ENCODE results near the gene KRT4. TPM values are rescaled to one million over a fixed set of nuclear protein-coding genes. Genes with fewer than 3 reads are reported as not detected.

Gene KRT4
- total RNA-seq, 4 donors from 2014 or later: not detected

DNA sequence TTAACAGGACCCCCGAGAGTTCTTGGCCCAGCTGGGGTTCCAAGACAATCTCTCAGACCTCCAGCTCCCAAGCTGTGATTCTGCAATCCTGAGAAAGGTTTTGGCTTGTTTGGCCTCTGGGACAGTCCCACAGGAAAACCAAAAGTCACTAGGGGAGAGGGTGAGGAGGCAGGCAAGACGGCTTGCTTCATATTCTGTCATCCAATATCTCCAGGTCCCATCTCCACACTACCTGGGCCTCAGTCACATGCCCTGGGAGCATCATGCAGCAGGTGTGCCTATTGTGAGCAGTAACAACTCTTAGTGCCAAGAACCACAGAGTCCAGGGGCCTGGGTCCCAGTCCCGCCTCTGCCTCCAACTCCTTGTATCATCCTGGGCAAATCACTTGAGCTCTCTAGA, 18.5 kb upstream of the KRT4 start:
- no peak for ATAC-seq (ENCODE audit: low FRiP score)
- TF ChIP-seq, protein P1, sequence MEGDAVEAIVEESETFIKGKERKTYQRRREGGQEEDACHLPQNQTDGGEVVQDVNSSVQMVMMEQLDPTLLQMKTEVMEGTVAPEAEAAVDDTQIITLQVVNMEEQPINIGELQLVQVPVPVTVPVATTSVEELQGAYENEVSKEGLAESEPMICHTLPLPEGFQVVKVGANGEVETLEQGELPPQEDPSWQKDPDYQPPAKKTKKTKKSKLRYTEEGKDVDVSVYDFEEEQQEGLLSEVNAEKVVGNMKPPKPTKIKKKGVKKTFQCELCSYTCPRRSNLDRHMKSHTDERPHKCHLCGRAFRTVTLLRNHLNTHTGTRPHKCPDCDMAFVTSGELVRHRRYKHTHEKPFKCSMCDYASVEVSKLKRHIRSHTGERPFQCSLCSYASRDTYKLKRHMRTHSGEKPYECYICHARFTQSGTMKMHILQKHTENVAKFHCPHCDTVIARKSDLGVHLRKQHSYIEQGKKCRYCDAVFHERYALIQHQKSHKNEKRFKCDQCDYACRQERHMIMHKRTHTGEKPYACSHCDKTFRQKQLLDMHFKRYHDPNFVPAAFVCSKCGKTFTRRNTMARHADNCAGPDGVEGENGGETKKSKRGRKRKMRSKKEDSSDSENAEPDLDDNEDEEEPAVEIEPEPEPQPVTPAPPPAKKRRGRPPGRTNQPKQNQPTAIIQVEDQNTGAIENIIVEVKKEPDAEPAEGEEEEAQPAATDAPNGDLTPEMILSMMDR (IDR thresholded peaks at IDR 0.05): no peak
- DNase-seq (ENCODE audit: low spot score): no peak

DNA sequence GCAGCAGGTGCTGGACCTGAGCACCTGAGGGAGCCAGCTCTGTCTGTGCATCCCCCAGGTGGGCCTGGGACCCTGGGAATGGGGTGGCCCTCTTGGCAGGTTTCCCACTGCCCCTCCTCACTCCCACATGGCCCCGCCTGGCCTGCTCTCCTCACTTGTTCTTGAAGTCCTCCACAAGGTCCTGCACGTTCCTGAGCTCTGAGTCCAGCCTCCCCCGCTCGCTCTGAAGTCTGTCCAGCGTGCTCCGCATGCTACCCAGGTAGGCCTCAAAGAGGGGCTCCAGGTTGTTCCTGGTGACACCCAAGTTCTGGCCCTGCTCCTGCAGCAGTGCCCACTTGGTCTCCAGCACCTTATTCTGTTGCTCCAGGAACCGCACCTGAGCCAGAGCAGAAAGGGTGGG, 17.3 kb upstream of the KRT4 start:
- no peak for DNase-seq (ENCODE audit: low spot score)
- TF ChIP-seq, protein P1 (IDR thresholded peaks at IDR 0.05): no peak

DNA sequence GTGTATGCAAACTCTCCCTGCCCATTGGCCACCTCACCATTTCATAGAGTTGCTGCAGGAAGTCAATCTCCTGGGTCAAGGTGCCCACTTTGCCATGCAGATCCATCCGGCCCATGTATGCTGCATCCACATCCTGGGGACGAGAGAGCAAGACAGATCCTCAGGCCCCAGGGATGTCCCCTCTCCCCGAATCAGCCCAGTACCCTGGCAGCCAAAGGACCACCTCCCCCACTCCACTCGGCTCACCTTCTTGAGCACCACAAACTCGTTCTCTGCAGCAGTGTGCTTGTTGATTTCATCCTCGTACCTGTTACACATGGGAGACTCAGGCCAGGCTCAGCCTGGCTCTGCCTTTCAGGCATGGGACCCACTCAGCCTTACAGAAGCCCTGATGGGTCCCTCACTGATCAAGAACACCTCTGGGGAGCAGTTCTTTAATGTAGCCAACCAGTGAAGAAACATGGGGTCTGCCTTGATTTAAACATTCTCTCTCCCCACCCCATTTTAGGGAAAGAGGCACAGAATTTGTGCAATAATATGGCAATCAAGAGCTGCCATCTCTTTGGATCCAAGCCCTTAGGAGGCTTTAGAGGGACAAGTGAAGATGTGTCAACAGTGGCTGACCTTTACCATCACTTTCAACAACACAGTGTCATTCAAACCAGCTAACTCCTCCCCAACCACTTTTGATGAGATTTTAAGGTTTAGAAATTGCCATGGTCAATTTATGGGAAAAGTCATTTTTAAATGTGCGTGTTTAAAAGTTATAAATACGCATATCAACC, 16.3 kb upstream of the KRT4 start:
- TF ChIP-seq, protein P1 (IDR thresholded peaks at IDR 0.05): no peak
- DNase-seq (ENCODE audit: low spot score) (no peak), ATAC-seq (ENCODE audit: low FRiP score) (no peak)

More for the DNA sequence above, 17.3 kb upstream of the KRT4 start:
- ATAC-seq (ENCODE audit: low FRiP score): no peak

DNA sequence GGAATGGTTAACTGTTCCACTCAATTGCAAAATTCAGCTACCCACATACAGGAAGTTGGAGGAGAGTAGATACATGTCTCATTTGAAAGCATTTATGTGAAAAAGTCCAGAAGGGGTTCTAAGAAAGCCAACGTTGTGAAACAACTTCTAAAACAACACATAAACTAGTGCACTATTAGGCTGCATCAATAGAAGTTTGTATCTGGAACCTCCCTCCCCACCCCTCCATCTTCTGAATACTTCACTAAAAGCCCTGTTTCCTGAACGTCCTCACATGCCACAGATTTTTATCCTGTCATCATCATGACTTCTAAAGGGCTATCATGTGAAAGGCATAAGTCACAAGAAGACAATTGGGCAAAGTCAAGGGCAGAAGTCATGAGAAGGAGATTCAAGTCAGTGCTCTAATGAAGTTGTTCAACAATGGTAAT, 14.7 kb upstream of the KRT4 start:
- TF ChIP-seq, protein P1 (IDR thresholded peaks at IDR 0.05): no peak
- no peak for ATAC-seq (ENCODE audit: low FRiP score)
- DNase-seq (ENCODE audit: low spot score): no peak

DNA sequence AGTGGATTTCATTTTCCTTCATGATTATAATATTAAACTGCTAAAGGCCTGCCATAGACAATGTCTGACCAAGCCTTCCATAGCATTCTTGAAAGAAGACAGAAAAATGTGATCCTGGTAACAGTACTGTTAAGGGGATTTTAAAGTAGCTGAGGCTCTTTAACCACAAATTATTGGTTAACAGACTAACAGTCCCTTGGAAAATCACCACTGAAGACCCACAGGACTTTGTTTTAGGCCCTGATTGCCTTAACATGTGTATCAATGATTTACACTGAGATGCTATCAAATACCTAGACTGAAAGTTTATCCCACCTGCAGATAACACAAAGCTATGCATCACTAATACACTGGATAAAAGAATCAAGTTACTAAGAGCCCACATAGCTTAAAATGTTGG, 14.2 kb upstream of the KRT4 start:
- TF ChIP-seq, protein P1 (IDR thresholded peaks at IDR 0.05): no peak
- ATAC-seq (ENCODE audit: low FRiP score) (no peak), DNase-seq (ENCODE audit: low spot score) (no peak)

DNA sequence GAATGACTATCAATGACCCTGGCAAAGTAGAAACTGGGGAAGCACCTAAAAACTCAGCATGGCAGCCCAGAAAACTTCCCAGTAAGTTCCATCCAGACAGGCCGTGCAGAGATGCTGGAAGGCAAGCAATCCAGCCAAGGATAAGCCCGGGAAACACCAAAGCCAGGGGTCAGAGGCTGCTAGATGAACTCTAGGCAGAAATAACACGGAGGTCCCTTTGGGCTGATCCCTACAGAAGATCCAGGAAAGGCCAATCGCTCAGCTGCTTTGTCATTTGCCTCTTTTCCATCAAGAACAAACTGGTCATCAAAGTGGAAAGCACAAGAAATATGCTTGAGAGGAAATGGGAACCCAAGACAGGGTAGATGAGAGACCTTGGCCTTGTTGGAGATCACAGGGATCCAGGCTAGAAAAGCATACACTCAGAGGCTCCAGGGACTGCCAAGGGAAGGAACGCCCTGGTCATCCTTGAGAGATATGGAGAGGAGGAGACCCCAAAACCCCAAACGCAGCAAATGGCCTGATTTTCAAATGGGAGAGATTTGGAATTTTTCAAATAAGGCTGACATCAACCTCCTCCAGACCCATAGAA, 13.7 kb upstream of the KRT4 start:
- TF ChIP-seq, protein P1 (IDR thresholded peaks at IDR 0.05): no peak
- ATAC-seq (ENCODE audit: low FRiP score) (no peak), DNase-seq (ENCODE audit: low spot score) (no peak)
